Transverse colon (tissue), 4 donors: Measurements from ENCODE around the gene SLC6A20. TPM values are rescaled to one million over a fixed set of nuclear protein-coding genes. Genes with fewer than 3 reads are reported as not detected.

Source experiments
- DNase-seq: peaks from one replicate; pipeline ENCODE4 v3.0.0-alpha.2; 2019
- H3K27ac ChIP-seq, 4 donors: fragments of 200-600 bp; sonication (generic); 2 replicates each; pipeline ENCODE4 v1.5.1; 2016 to 2018; ENCODE audit warnings: inconsistent platforms in 4 of 4
- H3K27me3 ChIP-seq: fragments of 200-600 bp; sonication (generic); 2 replicates; pipeline ENCODE4 v1.5.1; 2017; ENCODE audit warnings: inconsistent platforms
- H3K36me3 ChIP-seq, 4 donors: fragments of 200-600 bp; sonication (generic); 2 replicates each; pipeline ENCODE4 v1.5.1; 2017 to 2019; ENCODE audit warnings: inconsistent platforms in 4 of 4
- H3K4me1 ChIP-seq, 4 donors: fragments of 200-600 bp; sonication (generic); 2 replicates each; pipeline ENCODE4 v1.5.1; 2017 to 2020; ENCODE audit warnings: inconsistent platforms in 4 of 4
- H3K4me3 ChIP-seq, 4 donors: fragments of 200-600 bp; sonication (generic); 1 replicate in 1 of 4; 2 replicates in 3 of 4; pipeline versions ENCODE4 v1.5.1 to v1.6.1; 2017 to 2019; ENCODE audit warnings: inconsistent platforms in 4 of 4
- H3K9me3 ChIP-seq, 2 donors: fragments of 200-600 bp; sonication (generic); 2 replicates each; pipeline ENCODE4 v1.5.1; 2017 to 2019; ENCODE audit warnings: inconsistent platforms in 2 of 2
- EP300 ChIP-seq: sonication (generic); formaldehyde crosslinking; IDR thresholded peaks from one replicate; pipeline ENCODE4 v1.6.1; 2017; ENCODE audit warnings: antibody characterized with exemption, low read depth
- POLR2A ChIP-seq: fragments of 450-650 bp; IDR thresholded peaks from one replicate; pipeline ENCODE4 v1.6.1; 2016; ENCODE audit warnings: antibody characterized with exemption, mild to moderate bottlenecking, moderate library complexity
- POLR2AphosphoS5 ChIP-seq, 3 donors: sonication (generic); formaldehyde crosslinking; IDR thresholded peaks; one replicate each; pipeline ENCODE4 v1.6.1; 2016; ENCODE audit warnings: antibody characterized with exemption in 3 of 3
- WGBS, 2 donors: methylation state at CpG; one replicate each; pipeline ENCODE4 v1.1.5; 2018; ENCODE audit warnings: low coverage in 1 of 2; 5-methylcytosine and 5-hydroxymethylcytosine counted together
- in situ Hi-C, 4 donors: fragments of 200-750 bp; cut with MboI; loops; one replicate each; pipeline versions ENCODE4 v1.15.0 to v1.15.1; 2017; ENCODE audit warnings: low sequenced_read_pairs in 3 of 4, low pct_ligation_motif_present in 1 of 4, low pct_unique_long_range_greater_than_20kb in 1 of 4
- intact Hi-C: fragments of 100-400 bp; cut with DNase I; formaldehyde crosslinking; loops from one replicate; pipeline ENCODE4 v1.15.1; 2023; ENCODE audit warnings: low total_unique reads
- total RNA-seq, 4 donors: library from RNA; depleted of rRNA; stranded (reverse); fragments of >200 nt; gene quantifications; one replicate each; pipeline ENCODE4 v1.1.0, GENCODE V29; 2016
- TF ChIP-seq, protein P1 (sequence below), 5 experiments: fragments of 200-600 bp in 3 of 5; fragments of 450-650 bp in 2 of 5; sonication (generic) in 3 of 5; IDR thresholded peaks; 1 replicate in 2 of 5; 2 replicates in 3 of 5; pipeline ENCODE4 v1.5.1; 2016 to 2017; ENCODE audit warnings: antibody characterized with exemption in 5 of 5, inconsistent platforms in 3 of 5, mild to moderate bottlenecking in 2 of 5, moderate library complexity in 1 of 5

The SLC6A20 gene
- total RNA-seq, 4 donors from 2014 or later = 0.32 to 0.41 TPM; not detected in 2

DNA sequence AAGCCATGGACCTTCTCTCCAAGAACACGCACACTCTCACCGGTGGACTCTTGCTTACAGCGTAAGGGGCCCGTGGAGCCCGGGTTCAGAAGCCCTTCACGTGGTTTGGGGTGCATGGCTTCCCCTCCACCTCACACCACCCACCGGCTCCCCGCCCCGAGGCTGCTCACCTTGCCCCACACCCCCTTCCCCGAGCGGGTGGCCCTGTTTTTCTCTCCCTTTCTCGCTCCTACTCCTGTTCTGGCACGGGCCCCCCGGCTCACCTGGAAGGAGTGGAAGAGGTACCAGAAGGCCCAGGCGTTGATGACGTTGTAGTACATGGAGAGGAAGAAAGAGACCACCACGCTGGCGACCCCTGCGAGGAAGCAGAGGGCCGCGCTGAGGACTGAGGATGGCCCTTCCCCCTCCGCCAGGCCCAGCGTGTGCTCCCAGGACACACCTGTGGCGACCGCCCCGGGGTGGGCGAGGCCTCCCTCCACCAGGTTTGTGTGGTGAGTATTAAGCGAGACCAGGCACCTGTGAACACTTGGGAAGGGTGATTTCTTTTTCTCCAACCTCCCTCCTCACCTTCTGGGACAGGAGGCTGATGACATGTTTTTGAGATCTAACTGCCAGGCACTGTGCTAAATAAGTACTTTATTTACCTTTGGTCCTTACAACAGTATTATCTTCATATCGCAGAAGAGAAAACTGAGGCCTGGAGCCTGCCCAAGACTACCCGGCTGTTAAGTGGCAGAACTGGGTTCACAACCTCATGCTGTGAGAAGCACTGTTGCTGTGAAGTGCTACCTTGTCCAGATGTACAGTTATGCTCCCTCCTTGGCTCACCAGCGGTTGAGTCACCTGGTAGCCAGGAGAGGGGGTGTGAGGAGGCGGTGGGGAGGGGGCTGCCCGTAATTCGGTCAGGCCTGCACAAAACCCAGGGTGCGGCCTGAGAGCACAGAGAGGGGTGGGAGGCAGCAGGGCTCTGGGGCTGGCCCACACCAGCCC, 16.3 kb downstream of the SLC6A20 start:
- intact Hi-C loops (no loop called here), in situ Hi-C loops (no loop called here)
- 84% methylated on average over 35 of the region's 35 CpGs; no CpG with 5 or more reads in 1 of the 2 donors for WGBS, 2 donors
- Histone ChIP-seq H3K36me3 (no peaks in the 10 kb centered on the region), H3K9me3 (no peaks in the 10 kb centered on the region), H3K27ac (no peak overlapping the region), H3K4me3 (no peak overlapping the region), H3K4me1 (peaks cover 0 to 9% (median 0%) of the 10 kb centered on the region in 4 donors), H3K27me3 (no peaks in the 10 kb centered on the region)
- DNase-seq = no peak
- TF ChIP-seq POLR2A = no peak
- TF ChIP-seq POLR2AphosphoS5 (IDR thresholded peaks at IDR 0.05) = no peak
- TF ChIP-seq, protein P1, sequence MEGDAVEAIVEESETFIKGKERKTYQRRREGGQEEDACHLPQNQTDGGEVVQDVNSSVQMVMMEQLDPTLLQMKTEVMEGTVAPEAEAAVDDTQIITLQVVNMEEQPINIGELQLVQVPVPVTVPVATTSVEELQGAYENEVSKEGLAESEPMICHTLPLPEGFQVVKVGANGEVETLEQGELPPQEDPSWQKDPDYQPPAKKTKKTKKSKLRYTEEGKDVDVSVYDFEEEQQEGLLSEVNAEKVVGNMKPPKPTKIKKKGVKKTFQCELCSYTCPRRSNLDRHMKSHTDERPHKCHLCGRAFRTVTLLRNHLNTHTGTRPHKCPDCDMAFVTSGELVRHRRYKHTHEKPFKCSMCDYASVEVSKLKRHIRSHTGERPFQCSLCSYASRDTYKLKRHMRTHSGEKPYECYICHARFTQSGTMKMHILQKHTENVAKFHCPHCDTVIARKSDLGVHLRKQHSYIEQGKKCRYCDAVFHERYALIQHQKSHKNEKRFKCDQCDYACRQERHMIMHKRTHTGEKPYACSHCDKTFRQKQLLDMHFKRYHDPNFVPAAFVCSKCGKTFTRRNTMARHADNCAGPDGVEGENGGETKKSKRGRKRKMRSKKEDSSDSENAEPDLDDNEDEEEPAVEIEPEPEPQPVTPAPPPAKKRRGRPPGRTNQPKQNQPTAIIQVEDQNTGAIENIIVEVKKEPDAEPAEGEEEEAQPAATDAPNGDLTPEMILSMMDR (IDR thresholded peaks at IDR 0.05) = no peak
- TF ChIP-seq EP300 = no peak

DNA sequence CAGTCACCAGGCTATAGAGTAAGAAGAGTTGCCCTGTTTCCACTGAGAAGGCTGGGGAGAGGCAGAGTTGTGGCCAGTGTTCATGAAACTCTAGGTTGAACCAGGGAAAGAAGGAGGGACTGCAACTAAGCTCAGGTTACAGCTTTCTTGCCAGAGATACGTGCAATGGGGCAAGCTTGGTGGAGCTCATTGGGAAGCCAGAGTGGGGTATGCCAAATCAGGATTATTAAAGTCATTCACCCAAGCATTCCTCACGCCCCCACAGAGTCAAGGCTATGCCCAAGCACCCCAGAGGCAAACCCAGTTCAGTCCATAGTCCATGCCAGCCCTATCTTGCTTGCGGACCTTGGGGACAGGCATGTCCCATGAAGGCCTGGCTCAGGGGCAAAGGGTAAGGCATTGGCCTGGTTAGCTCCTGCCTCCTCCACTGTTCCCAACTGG, 17.6 kb downstream of the SLC6A20 start:
- Histone ChIP-seq H3K9me3 (no peaks in the 10 kb centered on the region), H3K27me3 (no peaks in the 10 kb centered on the region), H3K4me3 (no peak overlapping the region), H3K27ac (no peak overlapping the region), H3K36me3 (no peaks in the 10 kb centered on the region), H3K4me1 (peaks cover 0 to 21% (median 4%) of the 10 kb centered on the region in 4 donors)
- no peak for TF ChIP-seq POLR2A
- TF ChIP-seq, protein P1 (IDR thresholded peaks at IDR 0.05) = no peak
- no peak for TF ChIP-seq EP300
- no peak for TF ChIP-seq POLR2AphosphoS5 (IDR thresholded peaks at IDR 0.05)
- intact Hi-C loops (no loop called here), in situ Hi-C loops (no loop called here)
- WGBS, 2 donors = 80% methylated on average over 3 of the region's 3 CpGs; no CpG with 5 or more reads in 1 of the 2 donors
- DNase-seq = no peak

DNA sequence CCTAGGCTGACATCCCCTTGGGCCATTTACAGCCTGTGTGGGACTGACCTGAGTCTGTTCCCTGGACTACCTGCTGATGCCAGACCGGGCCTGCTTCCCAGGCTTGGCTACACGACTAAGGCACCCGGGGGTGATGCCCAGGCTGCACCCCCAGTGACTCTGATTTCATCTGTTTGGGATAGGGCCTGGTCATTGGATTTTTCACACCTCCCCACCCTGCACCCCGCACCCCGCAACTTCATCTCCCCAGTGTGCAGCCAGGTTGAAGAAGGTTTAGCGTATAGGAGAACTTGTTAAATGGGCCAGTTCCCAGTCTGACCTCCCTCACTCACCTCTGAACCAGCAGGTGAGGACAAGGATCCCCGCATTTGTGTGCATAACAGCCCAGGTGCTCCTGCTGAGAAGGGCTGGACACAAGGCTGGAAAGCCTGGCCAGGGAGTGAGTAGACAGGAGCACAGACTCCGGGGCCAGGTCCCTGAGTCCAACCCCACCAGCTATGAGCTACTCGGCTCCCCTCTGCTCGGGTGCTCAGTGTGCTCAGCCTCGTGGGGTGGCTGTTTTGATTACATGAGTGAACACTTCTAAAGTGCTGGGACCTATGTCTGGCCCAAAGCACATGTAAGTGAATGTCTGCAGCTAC, 18.5 kb downstream of the SLC6A20 start:
- peaks cover 5 to 29% (median 7%) of the 10 kb centered on the region in 4 donors for H3K4me1 ChIP-seq
- no peaks in the 10 kb centered on the region for H3K36me3 ChIP-seq

More for the DNA sequence above, 18.5 kb downstream of the SLC6A20 start:
- H3K27me3 ChIP-seq = no peaks in the 10 kb centered on the region
- no peak overlapping the region for H3K27ac ChIP-seq
- no peak overlapping the region for H3K4me3 ChIP-seq
- 88 to 100% methylated on average over 1 to 11 of the region's 11 CpGs for WGBS, 2 donors
- H3K9me3 ChIP-seq = no peaks in the 10 kb centered on the region
- DNase-seq = no peak
- intact Hi-C loops (no loop called here), in situ Hi-C loops (no loop called here)
- no peak for TF ChIP-seq POLR2AphosphoS5 (IDR thresholded peaks at IDR 0.05)
- TF ChIP-seq, protein P1 (IDR thresholded peaks at IDR 0.05) = no peak
- no peak for TF ChIP-seq POLR2A
- TF ChIP-seq EP300 = no peak
